Gastroesophageal sphincter (tissue), 4 donors: ENCODE data around the gene CADM1. TPM values are rescaled to one million over a fixed set of nuclear protein-coding genes. Genes with fewer than 3 reads are reported as not detected.

Source experiments
- ATAC-seq: fragments of 150-250 bp; one replicate; pipeline ENCODE4 v1.9.1; 2016; ENCODE audit warnings: mild to moderate bottlenecking, moderate library complexity
- H3K27ac ChIP-seq, 4 donors: fragments of 200-600 bp; sonication (generic) in 3 of 4; 1 replicate in 3 of 4; 2 replicates in 1 of 4; pipeline ENCODE4 v1.5.1; 2016 to 2019
- H3K27me3 ChIP-seq: fragments of 200-600 bp; sonication (generic); one replicate; pipeline ENCODE4 v1.5.1; 2019
- H3K36me3 ChIP-seq, 2 donors: fragments of 200-600 bp; sonication (generic); one replicate each; pipeline ENCODE4 v1.5.1; 2019; ENCODE audit warnings: control low read depth in 1 of 2
- H3K4me1 ChIP-seq, 3 donors: fragments of 200-600 bp; sonication (generic); 1 replicate in 2 of 3; 2 replicates in 1 of 3; pipeline ENCODE4 v1.5.1; 2016 to 2019; ENCODE audit warnings: control low read depth in 2 of 3
- H3K4me3 ChIP-seq, 2 donors: fragments of 200-600 bp; sonication (generic); one replicate each; pipeline ENCODE4 v1.5.1; 2019; ENCODE audit warnings: mild to moderate bottlenecking in 1 of 2, moderate library complexity in 1 of 2
- H3K9me3 ChIP-seq, 3 donors: fragments of 200-600 bp; sonication (generic); one replicate each; pipeline ENCODE4 v1.5.1; 2017 to 2019; ENCODE audit warnings: control low read depth in 2 of 3
- EP300 ChIP-seq: sonication (generic); formaldehyde crosslinking; IDR thresholded peaks from one replicate; pipeline ENCODE4 v1.6.1; 2017; ENCODE audit warnings: antibody characterized with exemption, mild to moderate bottlenecking
- POLR2A ChIP-seq, 2 donors: fragments of 450-650 bp; IDR thresholded peaks; one replicate each; pipeline ENCODE4 v1.6.1; 2017; ENCODE audit warnings: antibody characterized with exemption in 2 of 2, mild to moderate bottlenecking in 2 of 2, moderate library complexity in 1 of 2
- POLR2AphosphoS5 ChIP-seq: sonication (generic); formaldehyde crosslinking; IDR thresholded peaks from one replicate; pipeline ENCODE4 v1.6.1; 2017; ENCODE audit warnings: antibody characterized with exemption
- WGBS, 2 donors: methylation state at CpG; one replicate each; pipeline ENCODE4 v1.1.5; 2018; ENCODE audit warnings: low coverage in 1 of 2; 5-methylcytosine and 5-hydroxymethylcytosine counted together
- total RNA-seq, 4 donors: library from RNA; depleted of rRNA; stranded (reverse); fragments of >200 nt; gene quantifications; one replicate each; pipeline ENCODE4 v1.1.0, GENCODE V29; 2016
- TF ChIP-seq, protein P1 (sequence below), 4 experiments: fragments of 200-600 bp in 2 of 4; fragments of 450-650 bp in 2 of 4; sonication (generic) in 1 of 4; IDR thresholded peaks; one replicate each; pipeline ENCODE4 v1.5.1; 2017 to 2019; ENCODE audit warnings: antibody characterized with exemption in 4 of 4, mild to moderate bottlenecking in 2 of 4, moderate library complexity in 2 of 4

Gene CADM1
- total RNA-seq, 4 donors from 2014 or later: 10.4 to 23.5 (median 17.1) TPM

- Histone ChIP-seq H3K27me3 (no peaks in the 10 kb centered on the region), H3K27ac (no peak overlapping the region), H3K9me3 (no peaks in the 10 kb centered on the region), H3K4me1 (peaks cover 0 to 30% (median 5%) of the 10 kb centered on the region in 3 donors), H3K36me3 (no peaks in the 10 kb centered on the region), H3K4me3 (no peak overlapping the region)
- no peak for TF ChIP-seq POLR2A (IDR thresholded peaks at IDR 0.05)
- no peak for TF ChIP-seq EP300
- TF ChIP-seq, protein P1, sequence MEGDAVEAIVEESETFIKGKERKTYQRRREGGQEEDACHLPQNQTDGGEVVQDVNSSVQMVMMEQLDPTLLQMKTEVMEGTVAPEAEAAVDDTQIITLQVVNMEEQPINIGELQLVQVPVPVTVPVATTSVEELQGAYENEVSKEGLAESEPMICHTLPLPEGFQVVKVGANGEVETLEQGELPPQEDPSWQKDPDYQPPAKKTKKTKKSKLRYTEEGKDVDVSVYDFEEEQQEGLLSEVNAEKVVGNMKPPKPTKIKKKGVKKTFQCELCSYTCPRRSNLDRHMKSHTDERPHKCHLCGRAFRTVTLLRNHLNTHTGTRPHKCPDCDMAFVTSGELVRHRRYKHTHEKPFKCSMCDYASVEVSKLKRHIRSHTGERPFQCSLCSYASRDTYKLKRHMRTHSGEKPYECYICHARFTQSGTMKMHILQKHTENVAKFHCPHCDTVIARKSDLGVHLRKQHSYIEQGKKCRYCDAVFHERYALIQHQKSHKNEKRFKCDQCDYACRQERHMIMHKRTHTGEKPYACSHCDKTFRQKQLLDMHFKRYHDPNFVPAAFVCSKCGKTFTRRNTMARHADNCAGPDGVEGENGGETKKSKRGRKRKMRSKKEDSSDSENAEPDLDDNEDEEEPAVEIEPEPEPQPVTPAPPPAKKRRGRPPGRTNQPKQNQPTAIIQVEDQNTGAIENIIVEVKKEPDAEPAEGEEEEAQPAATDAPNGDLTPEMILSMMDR (IDR thresholded peaks at IDR 0.05): no peak
- TF ChIP-seq POLR2AphosphoS5: no peak
- no peak for ATAC-seq
- WGBS, 2 donors: 69 to 88% methylated on average over 1 to 4 of the region's 4 CpGs
Observed at GRCh38 chr11:115409691-115410220, 94.5 kb downstream of the CADM1 start.

DNA sequence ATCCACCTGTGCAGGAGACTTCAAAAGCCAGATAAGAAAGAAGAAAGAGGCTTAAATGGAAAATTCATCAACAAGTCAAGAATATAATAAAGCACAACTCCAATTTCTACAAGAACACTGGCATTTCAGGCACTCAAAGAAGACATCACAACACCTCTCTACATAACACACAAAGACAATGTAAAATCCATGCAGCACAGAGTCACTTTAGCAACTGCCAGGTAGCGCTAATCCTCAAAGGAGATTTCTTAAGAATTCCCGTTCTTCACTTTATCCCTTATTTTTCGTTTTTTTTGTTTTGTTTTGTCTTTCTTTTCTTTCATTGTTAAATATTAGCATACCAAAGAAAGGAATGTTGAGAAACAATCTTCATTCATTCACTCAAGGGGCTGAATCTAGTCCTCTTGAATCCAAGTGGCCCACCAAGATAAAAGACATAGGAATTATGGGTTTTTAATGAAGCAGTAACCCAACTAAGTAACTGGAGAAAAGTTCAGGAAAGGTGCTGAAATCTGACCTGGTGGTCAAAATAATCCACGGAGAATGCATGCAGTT, 95.0 kb downstream of the CADM1 start:
- peaks cover 0 to 30% (median 5%) of the 10 kb centered on the region in 3 donors for H3K4me1 ChIP-seq
- no peaks in the 10 kb centered on the region for H3K9me3 ChIP-seq
- no peak overlapping the region for H3K27ac ChIP-seq
- ATAC-seq: no peak
- H3K4me3 ChIP-seq: no peak overlapping the region
- H3K27me3 ChIP-seq: no peaks in the 10 kb centered on the region
- TF ChIP-seq, protein P1 (IDR thresholded peaks at IDR 0.05): no peak
- no peak for TF ChIP-seq EP300
- no peak for TF ChIP-seq POLR2A (IDR thresholded peaks at IDR 0.05)
- TF ChIP-seq POLR2AphosphoS5: no peak
- 53 to 69% methylated on average over 3 of the region's 4 CpGs for WGBS, 2 donors
- H3K36me3 ChIP-seq: no peaks in the 10 kb centered on the region

- H3K4me1 ChIP-seq: peaks cover 0 to 30% (median 5%) of the 10 kb centered on the region in 3 donors
- H3K9me3 ChIP-seq: no peaks in the 10 kb centered on the region
- H3K27me3 ChIP-seq: no peaks in the 10 kb centered on the region
- no peaks in the 10 kb centered on the region for H3K36me3 ChIP-seq
- TF ChIP-seq, protein P1 (IDR thresholded peaks at IDR 0.05): no peak
- no peak for TF ChIP-seq POLR2AphosphoS5
- no peak for TF ChIP-seq EP300
- no peak for TF ChIP-seq POLR2A (IDR thresholded peaks at IDR 0.05)
- H3K4me3 ChIP-seq: no peak overlapping the region
- WGBS, 2 donors: 20 to 30% methylated on average over 2 to 3 of the region's 3 CpGs
- ATAC-seq: no peak
- peak overlapping the region in 1 of 4 donors; percentile 3 for H3K27ac ChIP-seq
Observed at GRCh38 chr11:115408036-115408921, 95.9 kb downstream of the CADM1 start.

GRCh38 chr11:115407496-115407895, 96.7 kb downstream of the CADM1 start:
- ATAC-seq: no peak
- WGBS, 2 donors: 85 to 92% methylated on average over 2 to 5 of the region's 5 CpGs
- no peak overlapping the region for H3K4me3 ChIP-seq

More at GRCh38 chr11:115407496-115407895, 96.7 kb downstream of the CADM1 start:
- TF ChIP-seq POLR2AphosphoS5 (no peak), POLR2A (IDR thresholded peaks at IDR 0.05) (no peak), EP300 (no peak)
- TF ChIP-seq, protein P1 (IDR thresholded peaks at IDR 0.05): no peak
- H3K27ac ChIP-seq: no peak overlapping the region
- H3K9me3 ChIP-seq: no peaks in the 10 kb centered on the region
- H3K36me3 ChIP-seq: no peaks in the 10 kb centered on the region
- no peaks in the 10 kb centered on the region for H3K27me3 ChIP-seq
- peaks cover 0 to 30% (median 5%) of the 10 kb centered on the region in 3 donors for H3K4me1 ChIP-seq
